ENCODE results near the gene CCDC127.

The CCDC127 gene

DNA sequence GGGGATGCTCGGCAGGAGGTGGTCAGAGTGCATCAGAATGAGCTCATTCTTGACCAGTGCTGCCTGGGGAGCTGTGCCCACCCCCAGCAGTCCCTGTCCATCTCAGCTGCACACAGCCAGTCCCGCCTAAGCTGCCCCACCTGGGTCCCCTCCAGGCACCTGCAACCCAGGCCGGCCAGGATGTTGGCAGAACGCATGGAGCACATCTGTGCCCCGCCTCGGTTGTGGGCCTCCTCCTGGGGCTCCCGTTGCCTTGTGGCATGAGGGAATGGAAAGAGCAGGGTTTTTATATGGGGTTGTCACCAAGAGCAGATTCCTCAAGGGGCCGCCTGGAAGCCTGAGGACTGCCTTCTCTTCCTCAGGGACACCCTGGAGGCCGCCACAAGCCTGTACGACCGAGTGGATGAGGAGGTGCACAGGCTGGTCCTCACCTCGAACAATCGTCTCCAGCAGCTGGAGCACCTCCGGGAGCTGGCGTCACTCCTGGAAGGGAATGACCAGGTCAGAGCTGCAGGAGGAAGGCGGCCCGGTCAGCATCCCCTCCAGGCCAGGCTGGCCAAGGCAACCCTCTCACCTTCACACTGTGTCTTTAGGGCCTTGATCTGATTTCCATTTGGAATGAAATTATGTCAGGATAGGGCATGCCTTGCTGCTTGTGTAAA, 61.4 kb downstream of the CCDC127 start:
- no peak for DNase-seq

DNA sequence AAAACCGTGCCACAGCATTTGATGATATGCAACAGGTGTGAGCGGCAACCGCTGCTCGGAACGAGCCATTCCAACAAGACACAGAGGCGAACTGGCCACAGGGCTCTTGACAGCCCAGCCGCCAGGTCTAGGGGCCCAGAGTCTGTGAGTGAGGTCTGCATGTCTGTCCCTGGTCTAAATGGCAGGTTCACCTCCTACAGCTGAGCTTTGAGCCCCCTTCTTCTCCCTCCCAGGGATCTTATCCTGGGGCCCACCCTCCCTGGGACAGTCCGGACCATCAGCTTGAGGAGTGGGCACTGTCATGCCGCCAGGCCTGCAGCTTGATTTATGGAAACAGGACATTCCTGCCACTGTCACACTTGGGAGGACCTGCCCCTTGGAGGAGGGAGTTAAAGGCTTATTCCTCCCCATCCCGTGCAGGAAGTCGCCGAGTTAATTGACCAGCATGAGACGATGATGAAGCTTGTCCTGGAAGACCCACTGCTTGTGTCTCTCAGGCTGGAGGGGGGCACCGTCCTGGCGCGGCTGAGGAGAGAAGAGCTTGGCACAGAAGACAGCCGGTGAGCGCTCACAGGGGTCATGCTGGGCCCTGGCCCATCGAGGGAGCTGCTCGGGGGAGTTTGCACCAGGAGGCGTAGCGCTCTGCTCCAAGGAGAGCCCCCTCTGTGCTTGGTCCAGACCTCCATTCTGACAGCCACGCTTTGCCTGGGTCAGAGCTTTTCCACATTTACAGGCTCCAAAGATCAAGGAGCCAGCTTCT, 62.1 kb downstream of the CCDC127 start:
- DNase-seq, result no peak

DNA sequence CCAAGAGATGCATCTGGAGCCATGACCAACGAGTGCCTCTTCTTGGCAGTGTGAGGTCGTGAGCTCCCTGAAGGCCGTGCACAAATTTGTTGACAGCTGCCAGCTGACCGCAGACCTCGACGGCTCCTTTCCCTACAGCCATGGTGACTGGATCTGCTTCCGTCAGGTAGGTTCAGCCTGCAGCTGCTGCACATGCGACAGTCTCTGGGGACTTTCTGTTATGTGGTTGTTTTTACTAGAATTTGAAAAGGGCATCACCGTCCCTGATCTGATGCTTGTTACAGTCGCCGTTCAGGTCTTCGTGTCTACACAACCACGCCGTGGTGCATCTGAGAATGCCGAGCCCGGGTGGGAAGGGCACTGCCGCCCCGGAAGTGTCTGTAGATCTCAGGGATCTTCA, 63.1 kb downstream of the CCDC127 start:
- no peak for DNase-seq

DNA sequence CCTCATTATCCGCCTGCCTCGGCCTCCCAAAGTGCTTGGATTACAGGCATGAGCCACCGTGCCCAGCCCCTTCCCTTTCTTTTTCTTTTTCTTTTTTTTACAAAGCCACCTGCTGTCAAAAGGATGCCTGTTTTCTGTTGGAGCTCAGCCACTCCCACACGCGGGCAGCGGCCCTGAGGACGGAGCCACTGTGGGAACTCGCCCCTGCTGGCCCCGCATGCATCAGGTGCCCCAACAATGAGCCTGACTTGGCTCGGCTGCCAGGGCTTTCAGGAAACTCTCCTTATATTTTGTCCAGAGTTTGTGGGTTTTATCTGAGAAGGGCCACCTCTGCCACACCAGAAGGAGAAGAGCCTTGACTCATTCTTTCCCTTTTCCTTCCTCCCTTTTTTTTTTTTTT, 63.7 kb downstream of the CCDC127 start:
- DNase-seq, result no peak

DNA sequence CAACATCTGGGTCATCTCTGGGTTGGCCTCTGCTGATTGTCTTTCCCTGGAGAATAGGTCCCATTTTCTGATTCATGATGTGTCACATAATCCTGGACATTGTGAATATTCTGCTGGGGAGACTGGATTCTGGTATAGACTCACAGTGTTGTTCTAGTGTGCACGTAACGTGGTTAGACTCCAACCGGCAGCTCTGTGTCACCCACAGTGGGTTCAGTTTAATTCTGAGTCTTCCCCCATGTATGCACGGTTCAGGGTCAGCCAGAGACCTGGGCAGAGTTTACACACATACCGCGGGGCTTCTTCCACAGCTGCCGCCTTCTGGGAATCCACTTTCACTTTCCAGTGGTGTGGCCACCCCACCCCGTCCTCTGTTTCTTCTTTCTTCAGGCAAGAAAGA, 64.7 kb downstream of the CCDC127 start:
- DNase-seq, result no peak

DNA sequence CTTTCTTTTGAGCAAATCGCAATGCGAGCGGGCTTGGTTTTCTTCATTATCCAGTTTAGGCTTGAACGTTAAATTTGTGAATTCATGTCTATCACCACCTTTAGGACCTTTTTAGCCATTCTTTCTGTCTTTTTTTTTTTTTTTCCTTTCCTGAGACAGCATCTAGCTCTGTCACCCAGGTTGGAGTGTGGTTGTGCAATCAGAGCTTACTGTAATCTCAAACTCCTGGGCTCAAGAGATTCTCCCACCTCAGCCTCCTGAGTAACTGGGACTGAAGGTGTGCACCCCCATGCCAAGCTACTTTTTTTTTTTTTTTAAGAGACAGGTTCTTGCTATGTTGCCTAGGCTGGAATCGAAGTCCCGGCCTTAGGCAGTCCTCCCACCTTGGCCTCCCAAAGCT, 65.9 kb downstream of the CCDC127 start:
- no peak for DNase-seq

DNA sequence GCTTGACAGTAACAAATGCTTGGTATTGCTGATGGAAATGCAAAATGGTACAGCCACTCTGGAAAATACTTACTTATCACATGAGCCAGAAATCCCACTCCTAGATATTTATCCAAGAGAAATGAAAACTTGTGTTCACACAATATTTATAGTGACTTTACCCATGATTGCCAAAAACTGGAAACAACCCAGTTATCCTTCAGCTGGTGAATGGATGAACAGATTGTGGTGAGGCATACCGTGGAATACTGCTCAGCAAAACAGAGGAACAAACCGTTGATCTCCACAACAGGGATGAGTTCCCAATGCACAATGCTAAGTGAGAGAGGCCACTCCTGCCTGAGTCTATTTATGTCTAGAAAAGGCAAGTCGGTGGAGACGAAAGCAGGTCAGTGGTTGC, 67.2 kb downstream of the CCDC127 start:
- DNase-seq, result no peak

DNA sequence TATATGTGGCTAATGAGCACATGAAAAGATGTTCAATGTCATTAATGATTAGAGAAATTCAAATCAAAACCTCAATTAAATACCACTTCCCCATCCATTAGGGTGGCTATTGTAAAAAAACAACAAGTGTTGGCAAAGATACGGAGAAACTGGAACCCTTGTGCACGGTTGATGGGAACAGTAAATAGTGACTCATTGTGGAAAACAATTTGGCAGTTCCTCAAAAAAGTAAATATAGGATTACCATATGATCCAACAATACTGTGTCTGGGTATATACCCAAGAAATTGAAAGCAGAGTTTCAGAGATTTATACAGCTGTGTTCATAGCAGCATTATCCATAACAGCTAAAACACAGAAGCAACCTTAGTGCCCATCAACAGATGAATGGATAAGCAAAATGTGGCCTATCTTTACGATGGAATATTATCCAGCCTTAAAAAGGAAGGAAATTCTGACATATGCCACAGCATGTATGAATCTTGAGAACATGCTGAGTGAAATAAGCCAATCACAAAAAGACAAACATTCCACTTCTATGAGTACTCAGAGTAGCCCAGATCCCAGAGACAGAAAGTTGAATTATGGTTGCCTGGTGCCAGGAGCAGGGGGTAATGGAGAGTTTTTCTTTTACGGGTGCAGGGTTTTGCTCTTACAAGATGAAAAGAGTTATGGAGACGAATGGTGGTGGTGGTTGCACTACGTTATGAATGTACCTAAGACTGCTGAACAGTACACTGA, 68.0 kb downstream of the CCDC127 start:
- DNase-seq, result no peak

DNA sequence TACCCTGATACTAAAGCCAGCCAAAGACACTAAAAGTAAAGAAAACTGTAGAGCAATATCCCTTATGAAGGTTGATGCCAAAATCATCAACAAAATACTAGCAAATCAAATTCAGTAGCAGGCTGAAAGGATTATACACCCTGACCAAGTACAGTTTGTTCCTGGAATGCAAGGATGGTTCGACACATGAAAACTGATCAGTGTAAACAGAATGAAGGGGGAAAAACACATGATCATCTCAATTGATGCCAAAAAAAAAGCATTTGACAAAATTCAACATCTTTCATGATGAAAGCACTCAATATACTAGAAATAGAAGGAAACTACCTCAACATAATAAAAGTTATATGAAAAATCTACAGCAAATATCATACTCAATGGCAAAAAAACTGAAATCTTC, 70.2 kb downstream of the CCDC127 start:
- DNase-seq, result no peak
